Stomach (tissue), 4 donors: Measurements from ENCODE around the gene MSGN1.

ENCODE experiments used
- CTCF ChIP-seq, 7 experiments: fragments of 450-650 bp in 4 of 7; fragments of 200-600 bp in 3 of 7; sonication (generic) in 3 of 7; IDR thresholded peaks; one replicate each; pipeline ENCODE4 v1.5.1; 2016 to 2019; ENCODE audit warnings: antibody characterized with exemption in 7 of 7, control low read depth in 2 of 7, mild to moderate bottlenecking in 1 of 7
- POLR2AphosphoS5 ChIP-seq, 3 donors: sonication (generic); formaldehyde crosslinking; IDR thresholded peaks; one replicate each; pipeline ENCODE4 v1.6.1; 2016; ENCODE audit warnings: antibody characterized with exemption in 3 of 3

GRCh38 chr2:17851731-17852585 is 35.7 kb downstream of the MSGN1 start:
- peak in 5 of 7 experiments; percentile 78 to 95 (median 82) for TF ChIP-seq CTCF (IDR thresholded peaks at IDR 0.05)
- TF ChIP-seq POLR2AphosphoS5 (IDR thresholded peaks at IDR 0.05) = no peak
